GM12891 (cell line): ENCODE data around the gene FLRT1.
"Not testable (repeated sequence)": the region's sequence is repeated elsewhere in the genome, so short reads cannot be mapped to it uniquely, and the experiment has no call there.

ENCODE experiments used
- DNase-seq: peaks from one replicate; pipeline ENCODE4 v3.0.0; 2011; ENCODE audit warnings: low spot score; ENCODE audit not compliant: insufficient read length
- FAIRE-seq: peaks from 2 replicates; lab custom pipeline; 2011; peaks lifted over from hg19 to GRCh38; lab: Jason Lieb, UNC
- PAX5 ChIP-seq: IDR thresholded peaks from 2 replicates; pipeline ENCODE4 v1.6.1; 2011; ENCODE audit warnings: low read length, moderate library complexity, mild to moderate bottlenecking; ENCODE audit not compliant: insufficient read depth, severe bottlenecking
- POLR2A ChIP-seq: IDR thresholded peaks from 2 replicates; pipeline ENCODE4 v1.6.1; 2011; ENCODE audit warnings: low read depth, low read length, control low read depth
- POLR2AphosphoS5 ChIP-seq: IDR thresholded peaks from 2 replicates; pipeline ENCODE4 v1.6.1; 2011; ENCODE audit warnings: low read depth, low read length, control low read depth
- POU2F2 ChIP-seq: IDR thresholded peaks from 2 replicates; pipeline ENCODE4 v1.6.1; 2011; ENCODE audit warnings: low read depth, mild to moderate bottlenecking, control low read depth, low read length, moderate library complexity
- SPI1 ChIP-seq: IDR thresholded peaks from 2 replicates; pipeline ENCODE4 v1.6.1; 2011; ENCODE audit warnings: low read depth, low read length, control low read depth
- TAF1 ChIP-seq: IDR thresholded peaks from 2 replicates; pipeline ENCODE4 v1.6.1; 2011; ENCODE audit warnings: low read depth, low read length, control low read depth

The FLRT1 gene

DNA sequence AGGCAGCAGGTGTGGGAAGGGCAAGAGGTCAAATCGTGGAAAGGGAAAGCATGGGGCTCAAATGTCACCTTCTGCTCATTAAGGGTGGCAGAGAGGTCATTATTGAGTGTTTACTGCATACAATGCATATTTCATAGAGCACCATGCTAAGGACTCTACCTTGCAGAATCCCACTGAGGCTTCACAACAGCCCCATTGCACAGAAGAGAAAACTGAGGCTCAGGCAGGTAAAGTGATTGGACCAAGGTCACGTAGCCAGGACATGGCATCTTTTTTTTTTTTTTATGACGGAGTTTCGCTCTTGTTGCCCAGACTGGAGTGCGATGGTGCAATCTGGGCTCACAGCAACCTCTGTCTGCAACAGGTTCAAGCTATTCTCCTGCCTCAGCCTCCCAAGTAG, 7.8 kb downstream of the FLRT1 start:
- no peak for TF ChIP-seq SPI1
- no peak for TF ChIP-seq TAF1
- no peak for TF ChIP-seq POLR2AphosphoS5
- no peak for TF ChIP-seq PAX5
- DNase-seq = no peak
- no peak for FAIRE-seq

DNA sequence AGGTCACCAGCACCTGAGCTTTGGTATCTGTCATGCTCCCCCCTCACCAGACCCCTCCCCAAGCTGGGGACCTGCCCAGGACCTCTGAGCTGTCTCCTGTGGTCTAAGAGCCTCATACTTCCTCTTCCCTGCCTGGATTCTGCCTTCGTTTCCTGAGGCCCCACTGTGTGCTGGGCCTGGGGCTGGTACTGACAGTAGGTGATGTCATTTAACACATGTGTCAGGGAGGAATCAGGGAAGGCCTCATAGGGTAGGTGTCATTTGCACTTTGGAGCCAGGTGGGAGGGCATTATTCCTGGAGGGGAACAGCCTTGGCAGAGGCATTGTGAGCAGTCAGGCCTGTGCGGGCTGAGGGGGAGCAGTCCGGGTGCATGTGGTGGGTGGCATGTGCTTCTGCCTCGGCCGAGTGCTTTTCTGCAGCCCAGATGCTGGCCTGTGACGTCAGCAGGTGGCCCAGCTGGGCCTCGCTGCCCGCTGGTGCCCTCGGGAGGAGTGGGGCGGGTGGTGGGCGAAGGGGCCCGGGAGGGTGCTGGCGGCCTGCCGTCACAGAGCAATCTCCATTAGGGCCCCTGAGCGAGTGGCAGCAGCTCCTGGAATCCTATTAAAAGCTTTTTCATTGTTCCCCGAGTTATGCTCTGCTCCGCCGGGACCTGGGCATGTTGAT, 9.1 kb downstream of the FLRT1 start:
- no peak for FAIRE-seq
- TF ChIP-seq PAX5 (no peak), POLR2A (no peak), POU2F2 (no peak), TAF1 (no peak), POLR2AphosphoS5 (no peak), SPI1 (no peak)
- no peak for DNase-seq

DNA sequence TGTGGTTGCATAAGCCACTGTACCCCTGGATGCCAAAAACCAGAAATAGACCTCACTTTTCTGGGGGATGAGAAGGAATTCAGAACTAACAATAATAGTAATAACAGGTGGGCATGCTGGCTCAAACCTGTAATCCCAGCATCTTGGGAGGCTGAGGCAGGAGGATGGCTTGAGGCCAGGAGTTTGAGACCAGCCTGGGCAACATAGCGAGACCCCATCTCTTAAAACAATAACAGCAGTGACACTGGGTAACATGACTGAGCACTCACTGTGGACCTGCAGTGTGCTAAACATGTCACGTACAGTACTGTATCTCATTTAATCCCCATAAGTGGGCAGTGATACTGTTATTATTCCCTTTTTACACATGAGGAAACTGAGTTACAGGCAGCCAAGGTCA, 10.0 kb downstream of the FLRT1 start:
- DNase-seq = no peak
- no peak for FAIRE-seq
- TF ChIP-seq SPI1 = no peak
- TF ChIP-seq TAF1 = no peak
- no peak for TF ChIP-seq POLR2A
- TF ChIP-seq PAX5 = no peak
- TF ChIP-seq POLR2AphosphoS5 = no peak
- no peak for TF ChIP-seq POU2F2

DNA sequence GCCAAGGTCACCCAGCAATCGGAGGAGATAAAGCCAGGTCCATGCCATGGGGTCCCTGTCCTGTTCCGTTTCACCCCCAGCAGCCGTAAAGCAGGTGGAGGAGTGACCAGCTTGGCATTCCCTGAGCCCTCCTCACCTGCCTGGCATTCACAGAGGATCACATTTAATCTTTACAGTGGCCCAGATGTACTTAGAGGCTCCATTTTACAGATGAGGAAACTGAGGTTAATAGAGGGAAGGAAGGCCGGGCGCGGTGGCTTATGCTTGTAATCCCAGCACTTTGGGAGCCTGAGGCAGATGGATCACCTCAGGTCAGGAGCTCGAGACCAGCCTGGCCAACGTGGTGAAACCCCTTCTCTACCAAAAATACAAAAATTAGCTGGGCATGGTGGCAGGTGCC, 11.6 kb downstream of the FLRT1 start:
- DNase-seq, FAIRE-seq: not testable (repeated sequence)

DNA sequence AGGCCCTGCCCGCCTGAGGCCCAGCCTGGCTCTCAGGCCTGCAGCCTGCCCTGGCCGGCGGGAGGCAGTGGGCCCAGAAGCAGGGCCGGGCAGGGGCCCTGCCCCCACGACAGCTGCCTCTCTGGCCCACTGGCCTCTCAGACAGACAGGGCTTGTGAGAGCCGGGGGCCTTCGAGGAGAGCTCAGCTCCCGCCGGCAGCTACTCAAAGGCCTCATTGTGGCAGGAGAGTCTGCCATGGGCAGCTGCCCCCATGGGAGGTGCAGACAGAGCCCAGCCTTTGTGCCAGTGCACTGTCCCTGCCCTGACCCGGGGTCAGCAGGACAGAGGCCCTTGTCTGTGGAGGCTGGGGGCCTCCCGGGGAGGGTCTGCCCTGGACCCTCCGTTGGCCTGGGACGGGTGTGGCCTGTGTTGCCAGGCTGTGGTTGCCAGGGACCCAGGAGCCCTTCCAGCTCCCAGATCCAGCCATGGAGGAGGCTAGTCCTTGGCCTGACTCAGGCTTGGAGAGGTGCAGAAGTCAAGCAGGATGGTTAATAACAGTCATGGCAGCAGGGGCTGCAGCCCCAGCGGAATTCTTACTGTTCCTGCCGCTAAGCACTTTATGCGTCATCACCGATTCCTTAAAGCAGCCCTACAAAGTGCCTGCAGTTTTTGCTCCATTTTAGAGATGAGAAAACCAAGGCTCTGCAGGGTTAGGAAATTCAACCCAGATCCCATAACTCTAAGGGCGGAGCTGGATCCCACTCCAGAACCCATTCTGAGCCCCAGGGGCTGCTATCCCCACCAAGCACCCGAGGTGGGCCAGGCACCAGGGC, 12.5 kb downstream of the FLRT1 start:
- DNase-seq (no peak), FAIRE-seq (no peak)

DNA sequence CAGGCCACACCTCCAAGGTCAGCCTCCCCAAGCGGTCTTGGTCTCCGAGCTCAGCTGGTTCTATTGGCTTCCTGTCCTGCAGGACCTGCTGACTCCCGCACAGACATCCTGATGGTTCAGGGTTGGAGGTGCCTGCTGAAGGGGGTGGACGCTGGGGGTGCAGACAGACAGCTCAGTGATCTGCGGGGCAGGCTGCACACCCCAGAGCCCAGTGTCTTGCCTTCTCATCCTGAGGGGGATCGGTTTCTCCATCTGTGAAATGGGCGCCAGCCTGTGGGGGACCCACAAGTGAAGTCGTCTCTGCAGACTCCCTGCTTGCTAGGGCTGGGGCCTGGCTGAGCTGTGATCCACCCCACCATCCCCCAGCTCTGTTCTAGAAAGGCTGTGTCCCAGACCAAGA, 13.8 kb downstream of the FLRT1 start:
- DNase-seq (no peak), FAIRE-seq (no peak)
- TF ChIP-seq PAX5 = no peak
- TF ChIP-seq TAF1 = no peak
- TF ChIP-seq POLR2A = no peak
- TF ChIP-seq SPI1 = no peak
- no peak for TF ChIP-seq POU2F2
- no peak for TF ChIP-seq POLR2AphosphoS5

More for the DNA sequence above, 12.5 kb downstream of the FLRT1 start:
- TF ChIP-seq POLR2A (no peak), SPI1 (no peak), PAX5 (no peak), POLR2AphosphoS5 (no peak), POU2F2 (no peak), TAF1 (no peak)

DNA sequence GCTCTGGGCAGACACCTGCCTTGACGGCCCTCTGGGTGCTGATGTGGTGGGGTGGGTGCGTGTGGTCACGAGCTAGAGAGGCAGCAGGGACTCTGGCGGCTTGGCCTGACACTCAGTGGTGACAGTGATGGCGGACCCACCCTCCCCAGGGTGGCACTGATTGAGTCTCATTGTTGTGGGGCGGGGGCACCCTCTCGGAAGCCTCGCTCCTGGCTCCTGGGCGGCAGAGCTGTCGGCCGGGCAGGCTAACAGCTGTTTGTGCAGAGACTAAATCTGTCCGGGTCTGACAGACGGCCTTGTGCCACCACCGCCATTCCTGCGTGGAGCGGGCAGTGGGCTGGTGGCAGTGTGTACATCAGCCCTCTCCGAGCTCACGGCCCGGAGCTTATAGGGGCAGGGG, 15.6 kb downstream of the FLRT1 start:
- no peak for DNase-seq
- FAIRE-seq = no peak
- TF ChIP-seq PAX5 = no peak
- no peak for TF ChIP-seq POLR2AphosphoS5
- TF ChIP-seq POU2F2 = no peak
- no peak for TF ChIP-seq POLR2A
- no peak for TF ChIP-seq TAF1
- no peak for TF ChIP-seq SPI1

DNA sequence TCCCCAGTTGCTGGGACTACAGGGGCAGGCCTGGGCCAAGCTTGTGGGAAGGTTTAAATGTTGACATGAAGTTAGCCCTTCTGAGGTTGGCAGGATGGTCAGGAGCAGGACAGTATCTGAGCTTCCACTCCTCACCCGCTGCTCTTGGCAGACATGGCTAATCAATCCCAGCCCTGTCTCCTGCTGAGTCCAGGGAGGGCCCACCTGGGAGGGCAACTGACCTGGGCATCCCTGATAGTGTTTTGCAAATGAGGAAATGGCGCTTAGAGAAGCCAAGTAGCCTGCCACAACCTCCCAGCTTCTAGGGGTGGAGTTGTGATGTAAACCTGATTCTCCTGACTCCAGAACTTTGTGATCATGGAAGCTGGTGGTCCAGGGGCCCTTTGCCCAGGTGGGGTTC, 16.7 kb downstream of the FLRT1 start:
- TF ChIP-seq TAF1 (no peak), POLR2A (no peak), SPI1 (no peak), POU2F2 (no peak), PAX5 (no peak), POLR2AphosphoS5 (no peak)
- DNase-seq = no peak
- FAIRE-seq = no peak

DNA sequence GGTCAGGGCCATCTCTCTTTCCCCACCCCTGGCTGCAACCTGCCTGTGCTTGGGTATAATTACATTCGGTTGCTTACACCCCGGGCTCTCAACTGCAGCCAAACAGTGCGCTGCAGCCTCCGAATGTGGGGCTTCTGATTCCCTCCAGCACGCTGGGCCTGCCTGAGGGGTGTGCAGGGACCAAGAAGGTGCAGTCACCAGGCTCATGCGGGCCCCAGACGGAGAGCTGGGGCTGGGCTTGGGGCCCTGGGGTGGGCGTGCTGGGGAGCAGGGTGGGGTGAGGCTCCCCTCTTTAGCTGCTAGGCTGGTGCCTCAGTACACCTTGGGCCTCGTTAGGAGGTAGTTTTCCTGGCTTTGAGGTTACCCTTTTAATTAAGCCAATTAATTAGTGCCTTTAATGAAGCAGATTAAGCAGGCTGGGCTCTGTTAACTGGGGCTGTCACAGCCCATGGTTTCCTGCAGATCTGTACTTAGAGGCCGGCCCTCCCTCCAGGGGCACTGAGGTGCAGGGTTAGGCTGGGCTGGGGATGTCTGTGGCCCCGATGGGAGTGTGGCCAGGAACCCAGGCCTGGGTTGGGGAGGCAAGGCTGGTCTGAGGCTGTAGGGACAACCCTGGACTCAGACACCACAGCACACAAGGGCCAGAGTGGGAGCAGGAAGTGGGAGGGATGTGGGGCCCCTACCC, 17.3 kb downstream of the FLRT1 start:
- DNase-seq (no peak), FAIRE-seq (no peak)
- no peak for TF ChIP-seq TAF1
- no peak for TF ChIP-seq PAX5
- no peak for TF ChIP-seq SPI1
- no peak for TF ChIP-seq POU2F2
- TF ChIP-seq POLR2AphosphoS5 = no peak
- TF ChIP-seq POLR2A = no peak
